GM19099 (cell line): ENCODE measurements around the gene HELQ.

Experiments used
- POLR2A ChIP-seq: IDR thresholded peaks from 3 replicates; pipeline ENCODE4 v1.6.1; 2011; ENCODE audit warnings: low read depth; ENCODE audit not compliant: insufficient read length; ENCODE audit errors: extremely low read depth

HELQ gene

GRCh38 chr4:83440899-83441298 is 14.7 kb downstream of the HELQ start:
- TF ChIP-seq POLR2A, result no peak

- TF ChIP-seq POLR2A, result no peak
These were observed 15.3 kb downstream of the HELQ start for GRCh38 chr4:83440148-83440814.

- TF ChIP-seq POLR2A, result no peak
These were observed 16.9 kb downstream of the HELQ start for GRCh38 chr4:83438719-83439118.

DNA sequence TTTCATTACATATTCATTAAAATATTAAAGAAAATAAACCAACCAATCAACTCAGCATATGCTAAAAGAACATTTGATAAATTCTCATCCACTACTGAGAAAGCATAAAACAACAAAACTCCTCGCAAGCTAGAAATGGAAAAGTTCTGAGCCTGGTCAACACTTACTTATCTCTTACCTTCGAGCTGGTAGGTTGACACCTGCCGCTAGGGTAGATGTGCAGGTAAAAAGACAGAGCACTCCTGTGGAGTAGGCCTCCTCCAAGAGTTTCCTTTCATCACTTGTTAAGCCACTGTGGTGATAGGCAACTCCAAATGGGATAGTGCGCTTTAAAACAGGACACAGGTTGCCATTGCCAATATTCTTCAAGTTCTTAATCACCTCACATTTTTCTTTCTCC is 18.9 kb downstream of the HELQ start:
- no peak for TF ChIP-seq POLR2A

GRCh38 chr4:83431200-83431599 is 24.4 kb downstream of the HELQ start:
- no peak for TF ChIP-seq POLR2A

GRCh38 chr4:83418211-83418610 is 37.4 kb downstream of the HELQ start:
- TF ChIP-seq POLR2A, result no peak

DNA sequence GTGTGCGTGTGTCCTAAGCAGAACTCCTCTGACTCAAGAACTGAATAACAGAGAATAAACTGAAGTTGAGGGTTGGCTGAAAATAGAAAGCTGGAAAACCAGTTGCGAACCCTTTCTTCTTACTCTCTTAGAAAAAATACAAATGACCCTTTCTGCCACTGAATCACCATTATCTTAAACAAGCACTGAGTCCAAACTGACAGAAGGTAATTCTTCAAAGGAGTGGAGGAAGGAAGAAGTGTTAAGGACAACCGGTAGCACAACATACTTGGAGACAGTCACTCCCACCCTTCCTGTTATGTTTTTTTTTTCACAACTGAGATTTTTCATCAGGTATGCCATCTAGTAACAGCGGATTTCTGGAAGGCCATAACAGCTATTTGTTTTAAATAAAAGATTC is 38.1 kb downstream of the HELQ start:
- TF ChIP-seq POLR2A, result no peak

DNA sequence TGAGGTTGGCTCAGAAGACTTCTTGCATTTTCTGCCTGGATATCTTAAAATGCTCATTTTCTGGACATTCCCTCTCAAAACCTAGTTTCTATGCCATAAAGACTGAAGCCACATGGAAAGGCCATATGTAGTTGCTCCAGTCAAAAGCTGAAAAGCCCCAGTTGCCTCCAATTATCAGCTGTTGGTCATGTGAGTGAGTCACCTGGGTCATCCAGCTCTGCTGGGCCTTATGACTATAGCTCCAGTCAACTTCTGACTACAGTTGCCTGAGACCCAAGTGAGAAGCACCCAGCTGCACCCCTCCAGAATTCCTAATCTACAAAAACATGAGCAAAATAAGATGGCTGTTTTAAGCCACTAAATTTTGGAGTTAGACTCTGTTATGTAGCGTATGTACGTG is 41.9 kb downstream of the HELQ start:
- TF ChIP-seq POLR2A, result no peak

DNA sequence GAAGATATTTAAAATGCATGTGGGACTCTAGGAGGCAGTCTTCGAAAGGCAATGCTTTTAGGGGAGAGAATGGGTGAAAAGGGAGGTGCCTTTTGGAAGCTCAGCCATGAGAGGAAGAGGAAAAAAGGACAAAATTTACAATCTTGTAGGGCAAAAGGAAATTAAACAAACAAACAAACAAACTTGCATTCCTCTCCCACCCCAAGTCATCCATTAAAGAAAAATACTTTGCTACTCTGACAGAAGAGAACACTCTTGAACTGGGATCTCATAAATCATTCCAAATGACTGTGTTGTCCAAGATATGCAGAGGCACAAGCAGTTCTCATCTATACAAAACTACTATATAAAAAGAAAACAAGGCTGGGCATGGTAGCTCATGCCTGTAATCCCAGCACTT is 46.7 kb downstream of the HELQ start:
- TF ChIP-seq POLR2A, result no peak

GRCh38 chr4:83405844-83406816 is 49.5 kb downstream of the HELQ start:
- no peak for TF ChIP-seq POLR2A

- TF ChIP-seq POLR2A, result no peak
These were observed 61.7 kb downstream of the HELQ start for GRCh38 chr4:83393908-83394307.

DNA sequence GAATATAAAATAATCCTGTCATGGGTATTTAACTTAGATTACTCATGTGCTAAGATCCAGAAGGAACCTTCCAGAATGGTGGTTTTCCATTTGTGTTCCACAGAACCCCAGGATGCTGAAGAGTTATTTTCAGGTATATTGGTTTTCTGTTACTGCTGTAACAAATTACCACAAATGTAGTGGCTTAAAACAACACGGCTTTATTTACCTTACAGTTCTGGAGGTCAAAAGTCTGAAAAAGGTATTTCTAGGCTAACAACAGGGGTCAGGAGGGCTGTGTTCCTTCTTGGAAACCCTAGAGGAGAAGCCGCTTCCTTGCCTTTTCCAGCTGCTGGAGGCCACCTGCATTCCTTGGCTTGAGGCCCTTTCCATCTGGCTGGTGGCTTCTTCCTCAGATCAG is 63.1 kb downstream of the HELQ start:
- TF ChIP-seq POLR2A, result no peak

DNA sequence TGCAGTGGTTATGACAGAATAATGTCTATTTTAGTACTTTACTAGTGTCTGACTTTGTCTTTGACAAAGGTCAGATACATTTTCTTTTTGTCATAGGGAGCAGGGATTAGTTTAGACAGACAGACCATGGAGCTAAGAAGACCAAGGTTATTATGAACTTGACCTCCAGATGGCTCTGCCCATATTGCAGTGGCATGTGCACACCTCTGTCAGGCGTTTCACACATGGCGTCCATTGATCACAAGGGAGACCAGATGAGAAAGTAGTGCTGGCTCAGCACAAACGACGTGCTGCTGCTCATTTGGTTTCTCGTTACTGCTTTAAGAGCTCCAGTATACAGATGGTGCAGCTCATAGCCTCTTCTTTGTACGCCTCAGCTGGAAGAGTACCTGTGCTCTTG is 64.7 kb downstream of the HELQ start:
- TF ChIP-seq POLR2A, result no peak

DNA sequence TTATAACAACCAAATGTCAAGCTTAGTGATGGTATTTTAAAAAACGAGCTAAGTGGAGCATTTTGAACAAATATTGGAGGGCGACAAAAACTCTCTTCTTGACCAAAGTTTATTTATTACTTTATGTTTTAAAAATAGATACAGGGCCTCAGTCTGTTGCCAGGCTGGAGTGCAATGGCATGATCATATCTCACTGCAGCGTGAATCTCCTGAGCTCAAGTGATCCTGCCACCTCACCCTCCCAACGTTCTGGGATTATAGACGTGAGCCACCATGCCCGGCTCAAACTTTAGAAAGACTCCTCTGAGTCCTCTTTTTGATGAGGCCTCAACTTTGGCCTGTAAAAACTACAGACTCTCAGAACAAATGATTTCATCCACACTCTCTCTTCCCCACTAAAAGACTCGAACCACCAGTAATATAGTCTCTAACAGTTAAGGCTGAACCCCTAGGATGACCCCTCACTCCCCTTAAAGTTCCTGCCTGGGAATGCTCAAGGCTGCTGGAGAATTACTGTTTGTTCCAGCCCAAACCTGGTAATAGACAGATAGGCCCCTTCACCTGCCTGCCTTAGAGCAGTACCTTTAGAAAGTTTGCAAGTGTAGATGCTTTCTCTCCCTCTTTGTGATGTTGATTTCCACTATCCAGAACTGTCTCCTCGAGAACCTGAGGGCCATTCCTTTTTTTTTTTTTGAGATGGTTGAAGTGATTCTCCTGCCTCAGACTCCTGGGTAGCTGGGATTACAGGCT is 65.7 kb downstream of the HELQ start:
- TF ChIP-seq POLR2A, result no peak

DNA sequence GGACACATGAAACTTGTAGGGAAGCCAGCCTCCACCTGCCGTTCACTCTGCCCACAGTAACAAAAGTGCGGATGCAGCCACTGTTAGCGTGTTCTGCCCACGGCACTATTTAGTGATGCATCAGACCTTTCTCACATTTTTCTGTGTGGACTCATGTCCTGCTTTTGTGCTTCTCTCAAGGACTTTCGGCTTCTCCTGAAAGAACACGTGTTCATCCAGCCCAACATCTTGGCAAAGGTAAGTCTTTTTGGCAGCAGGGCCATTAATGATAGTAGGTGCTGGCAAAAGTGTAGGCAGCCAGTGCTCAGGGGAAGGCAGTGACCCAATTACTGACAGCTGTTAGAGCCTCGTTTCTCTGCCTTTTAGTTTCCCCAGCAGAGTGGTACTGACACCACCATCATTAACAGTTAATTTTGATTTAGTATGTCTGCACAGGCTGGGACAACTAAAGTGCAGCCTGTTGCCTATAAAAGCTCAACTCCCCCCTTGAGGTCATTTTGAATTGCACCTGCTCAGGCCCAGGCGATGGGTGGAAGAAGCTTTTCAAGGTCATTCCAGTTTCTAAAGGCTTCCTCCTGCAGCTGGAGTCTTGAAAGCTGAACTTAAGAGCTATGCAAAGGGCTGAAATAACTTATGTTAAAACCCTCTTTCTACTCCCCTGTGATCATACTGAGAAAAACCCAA is 66.4 kb downstream of the HELQ start:
- TF ChIP-seq POLR2A, result no peak
